MM.1S (cell line): ENCODE measurements around the gene CTNNA1.

ENCODE experiments used
- EZH2 ChIP-seq: fragments of 300-600 bp; sonication (generic); optimal IDR thresholded peaks from 2 replicates; pipeline ENCODE3; 2017; ENCODE audit warnings: low read depth, mild to moderate bottlenecking, antibody characterized with exemption, low read length, mixed read lengths
- EZH2phosphoT487 ChIP-seq: fragments of 300-600 bp; sonication (generic); IDR thresholded peaks from 2 replicates; pipeline ENCODE4 v1.6.1; 2018; ENCODE audit warnings: antibody characterized with exemption, low read length
- TF ChIP-seq, protein P1 (sequence below): fragments of 300-600 bp; sonication (generic); IDR thresholded peaks from 2 replicates; pipeline ENCODE4 v1.5.1; 2016; ENCODE audit warnings: antibody characterized with exemption, low read length, mixed read lengths

DNA sequence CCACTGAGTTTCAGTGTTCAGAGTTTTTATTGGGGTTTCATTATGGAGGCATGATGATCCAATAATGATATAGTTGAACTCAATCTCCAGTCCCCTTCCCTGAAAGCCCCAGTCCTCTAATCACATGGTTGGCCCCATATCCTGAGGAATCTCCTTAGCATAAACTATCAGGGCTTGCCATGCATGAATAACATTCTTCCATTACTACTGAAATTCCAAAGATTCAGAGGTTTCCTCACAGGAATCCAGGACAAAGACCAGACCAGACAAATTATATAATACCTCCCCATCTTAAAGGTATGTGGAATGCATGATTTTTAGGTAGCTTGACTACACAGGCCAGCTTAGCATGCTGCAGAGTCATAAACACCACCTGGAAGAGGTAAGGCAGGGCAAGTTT is 137.4 kb downstream of the CTNNA1 start:
- TF ChIP-seq, protein P1, sequence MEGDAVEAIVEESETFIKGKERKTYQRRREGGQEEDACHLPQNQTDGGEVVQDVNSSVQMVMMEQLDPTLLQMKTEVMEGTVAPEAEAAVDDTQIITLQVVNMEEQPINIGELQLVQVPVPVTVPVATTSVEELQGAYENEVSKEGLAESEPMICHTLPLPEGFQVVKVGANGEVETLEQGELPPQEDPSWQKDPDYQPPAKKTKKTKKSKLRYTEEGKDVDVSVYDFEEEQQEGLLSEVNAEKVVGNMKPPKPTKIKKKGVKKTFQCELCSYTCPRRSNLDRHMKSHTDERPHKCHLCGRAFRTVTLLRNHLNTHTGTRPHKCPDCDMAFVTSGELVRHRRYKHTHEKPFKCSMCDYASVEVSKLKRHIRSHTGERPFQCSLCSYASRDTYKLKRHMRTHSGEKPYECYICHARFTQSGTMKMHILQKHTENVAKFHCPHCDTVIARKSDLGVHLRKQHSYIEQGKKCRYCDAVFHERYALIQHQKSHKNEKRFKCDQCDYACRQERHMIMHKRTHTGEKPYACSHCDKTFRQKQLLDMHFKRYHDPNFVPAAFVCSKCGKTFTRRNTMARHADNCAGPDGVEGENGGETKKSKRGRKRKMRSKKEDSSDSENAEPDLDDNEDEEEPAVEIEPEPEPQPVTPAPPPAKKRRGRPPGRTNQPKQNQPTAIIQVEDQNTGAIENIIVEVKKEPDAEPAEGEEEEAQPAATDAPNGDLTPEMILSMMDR, result no peak
- no peak for TF ChIP-seq EZH2
- TF ChIP-seq EZH2phosphoT487, result no peak
